HL-60 (cell line): ENCODE results near the gene TIMM17B.

ENCODE experiments used
- CTCF ChIP-seq: IDR thresholded peaks from one replicate; pipeline ENCODE4 v1.5.1; 2011; ENCODE audit warnings: low read length, control low read depth, inconsistent platforms; ENCODE audit not compliant: insufficient read depth
- GABPA ChIP-seq: IDR thresholded peaks from 2 replicates; pipeline ENCODE4 v1.6.1; 2012; ENCODE audit warnings: low read depth
- POLR2AphosphoS5 ChIP-seq: IDR thresholded peaks from 2 replicates; pipeline ENCODE4 v1.6.1; 2012; ENCODE audit warnings: low read depth
- REST ChIP-seq: IDR thresholded peaks from 2 replicates; pipeline ENCODE4 v1.6.1; 2012; ENCODE audit warnings: low read depth; ENCODE audit not compliant: insufficient replicate concordance

- TF ChIP-seq POLR2AphosphoS5, result no peak
- no peak for TF ChIP-seq CTCF
- no peak for TF ChIP-seq GABPA
- no peak for TF ChIP-seq REST
Measured at GRCh38 chrX:48927736-48928382, 30.3 kb upstream of the TIMM17B start.
